GM18873 (cell line): ENCODE results near the gene ARFGEF2.
"Not testable (repeated sequence)": the region's sequence is repeated elsewhere in the genome, so short reads cannot be mapped to it uniquely, and the experiment has no call there.

Source experiments
- ATAC-seq: cut with Tn5 transposase; IDR thresholded peaks from one replicate; pipeline ENCODE4 v1.9.1; 2021; ENCODE audit warnings: mild to moderate bottlenecking, moderate library complexity, moderate number of reproducible peaks; ENCODE audit not compliant: unreplicated experiment, low FRiP score

Gene ARFGEF2

DNA sequence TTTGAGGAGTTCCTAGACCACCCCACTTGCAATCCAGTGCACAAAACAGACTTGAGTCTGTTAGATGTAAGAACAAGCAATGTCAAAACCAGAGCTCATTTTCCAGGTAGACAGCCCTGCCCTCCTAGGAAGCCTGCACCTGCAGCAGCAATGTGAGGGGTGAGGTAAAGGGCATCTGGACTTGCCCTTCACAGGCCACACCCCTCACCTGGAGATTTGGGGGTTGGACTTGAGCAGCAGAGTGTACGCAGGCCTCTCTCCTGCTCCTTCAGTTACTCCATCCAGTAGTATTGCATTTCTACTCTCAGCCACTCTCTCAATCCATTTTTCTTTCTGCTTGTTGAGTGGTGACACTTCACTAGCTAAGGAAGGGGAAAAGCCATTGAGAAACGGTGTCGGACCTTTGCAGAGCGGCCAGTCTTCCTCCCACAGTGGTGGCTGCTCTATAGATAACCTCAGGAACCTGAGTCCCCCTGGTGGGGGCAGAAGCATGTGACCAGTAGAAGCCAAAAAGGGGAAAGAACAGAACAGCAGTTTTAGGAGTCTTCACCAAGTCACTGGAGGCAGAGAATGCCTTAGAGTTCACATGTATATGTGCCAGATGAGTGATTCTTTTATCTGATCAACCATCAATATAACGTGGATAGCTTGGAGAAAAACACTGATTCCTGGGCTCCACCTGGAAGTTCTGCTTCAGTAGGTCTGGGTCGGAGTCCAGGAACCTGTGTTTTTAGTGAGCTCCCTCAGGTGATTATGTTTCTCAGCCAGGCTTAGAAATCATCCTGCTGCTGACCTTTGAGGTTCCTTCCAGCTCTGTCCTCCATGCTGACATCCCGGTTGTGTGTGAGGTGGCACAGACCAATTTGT is 28.0 kb downstream of the ARFGEF2 start:
- ATAC-seq, result no peak

DNA sequence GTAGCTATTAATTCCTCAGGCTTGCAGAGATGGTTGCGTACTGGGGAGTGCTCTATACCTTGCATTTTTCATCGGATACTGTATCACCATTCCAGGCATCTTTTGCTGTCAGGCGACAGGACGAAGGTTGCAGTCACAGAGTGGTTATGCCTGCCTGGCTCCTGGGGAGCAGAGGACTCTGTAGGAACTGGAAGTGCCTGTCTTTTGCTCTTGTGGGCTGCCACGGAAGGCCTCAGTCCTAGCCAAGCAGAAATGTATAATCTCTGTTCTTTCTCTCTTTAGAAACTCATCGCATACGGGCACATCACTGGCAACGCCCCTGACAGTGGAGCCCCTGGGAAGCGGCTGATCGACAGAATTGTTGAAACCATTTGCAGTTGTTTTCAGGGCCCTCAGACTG is 29.5 kb downstream of the ARFGEF2 start:
- ATAC-seq, result no peak

DNA sequence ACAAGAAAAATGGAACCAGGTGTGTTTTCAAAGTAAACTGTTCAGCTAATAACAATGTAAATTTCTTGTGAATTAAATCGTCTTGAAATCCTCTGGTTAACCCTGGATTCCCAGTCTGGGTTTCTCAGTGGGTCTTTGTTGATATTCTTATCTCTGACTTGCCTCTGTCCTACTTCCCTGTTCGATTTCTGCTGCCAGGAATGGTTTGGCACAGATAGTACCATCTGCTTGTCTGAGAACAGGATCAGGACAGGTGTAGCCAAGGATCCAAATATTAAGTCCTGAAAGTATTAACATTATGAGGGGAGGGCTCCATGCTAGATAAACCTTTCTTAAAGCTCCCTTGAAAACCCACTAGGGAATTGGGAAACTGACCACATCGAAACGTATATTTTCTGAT is 30.1 kb downstream of the ARFGEF2 start:
- ATAC-seq, result no peak

DNA sequence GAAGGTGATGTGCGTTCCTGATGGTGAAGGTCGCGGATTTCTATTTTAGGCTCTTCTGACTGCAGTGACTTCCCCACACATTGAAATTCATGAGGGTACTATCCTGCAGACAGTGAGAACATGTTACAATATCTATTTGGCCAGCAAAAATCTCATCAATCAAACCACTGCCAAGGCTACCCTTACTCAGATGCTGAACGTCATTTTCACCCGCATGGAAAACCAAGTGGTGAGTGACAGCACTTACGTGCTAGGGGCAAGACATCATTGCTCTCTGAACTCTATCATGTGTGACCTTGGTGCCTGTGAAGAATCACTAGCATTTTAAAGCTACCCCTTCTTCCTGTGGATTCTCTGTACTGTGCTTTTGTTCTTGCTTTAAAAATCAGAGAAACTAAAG is 31.1 kb downstream of the ARFGEF2 start:
- no peak for ATAC-seq

DNA sequence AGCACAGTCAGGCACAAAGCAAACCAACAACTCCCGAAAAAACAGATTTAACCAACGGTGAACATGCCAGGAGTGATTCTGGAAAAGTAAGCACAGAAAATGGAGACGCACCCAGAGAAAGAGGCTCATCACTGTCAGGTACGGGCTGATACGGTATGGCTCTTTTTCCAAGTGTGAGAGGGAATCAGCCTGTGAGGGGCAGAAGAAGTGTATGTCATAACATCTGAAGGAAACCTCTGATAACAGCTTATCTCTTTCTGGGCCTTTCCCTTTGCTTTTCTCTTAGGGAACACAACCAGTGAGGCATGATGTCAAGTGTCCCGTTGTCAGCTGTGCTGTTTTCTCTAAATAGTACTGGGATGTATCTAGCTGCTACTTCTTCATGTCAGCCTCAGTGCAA is 32.1 kb downstream of the ARFGEF2 start:
- no peak for ATAC-seq

DNA sequence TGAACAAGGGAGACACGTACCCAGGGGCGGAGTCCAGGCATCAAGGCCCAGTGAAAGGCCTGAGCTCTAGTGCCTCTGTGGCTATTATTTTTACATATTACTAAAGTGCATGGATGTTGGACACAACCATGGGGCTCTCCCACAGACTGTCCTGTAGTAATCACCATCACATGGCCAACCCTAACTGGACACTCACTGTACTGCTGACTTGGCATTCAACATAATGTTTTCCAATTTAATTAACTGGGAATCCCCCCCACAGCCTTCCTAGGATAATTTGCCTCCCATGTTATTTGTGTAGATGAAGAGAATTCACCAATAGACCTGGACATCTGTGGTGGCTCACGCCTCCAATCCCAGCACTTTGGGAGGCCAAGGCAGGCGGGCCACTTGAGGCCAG is 34.5 kb downstream of the ARFGEF2 start:
- ATAC-seq, result no peak

DNA sequence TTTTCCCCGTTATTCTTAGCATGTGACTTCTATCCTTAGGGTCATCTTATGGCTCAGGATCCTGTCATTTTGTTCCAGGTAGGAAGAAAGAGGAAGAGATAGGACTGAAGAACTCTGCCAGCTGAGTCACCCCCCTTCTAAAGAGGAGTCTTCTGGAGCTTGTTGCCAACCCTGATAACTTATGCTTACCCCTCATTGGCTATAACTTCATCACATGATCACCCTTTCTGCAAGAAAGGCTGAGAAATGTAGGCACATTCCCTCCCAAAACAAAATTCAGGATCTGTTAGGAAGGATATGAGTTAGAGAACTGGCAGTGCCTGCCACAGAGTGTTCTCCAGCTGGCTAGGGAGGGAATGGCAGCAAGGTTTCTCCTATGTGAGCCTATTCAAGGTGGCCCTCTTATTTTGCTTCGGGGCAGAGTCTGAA is 35.6 kb downstream of the ARFGEF2 start:
- no peak for ATAC-seq

DNA sequence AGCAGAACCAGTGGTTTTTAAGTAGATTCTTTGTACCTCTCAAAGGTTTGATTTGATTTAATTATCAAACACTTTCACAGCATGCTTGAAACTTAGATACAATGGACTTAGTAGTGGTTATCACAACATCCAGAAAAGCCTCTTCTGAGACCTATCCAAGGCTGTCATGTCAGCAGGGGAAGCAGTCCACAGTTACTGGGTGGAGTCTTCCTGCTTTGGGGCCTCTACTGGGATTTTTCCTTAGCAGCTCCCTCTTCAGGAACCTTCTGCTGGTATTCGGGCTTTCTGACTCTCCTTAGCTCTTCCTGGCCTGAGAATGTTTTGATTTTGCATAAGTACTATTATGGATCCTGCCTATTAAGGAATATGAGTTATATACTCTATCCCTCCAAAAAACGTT is 36.0 kb downstream of the ARFGEF2 start:
- no peak for ATAC-seq

DNA sequence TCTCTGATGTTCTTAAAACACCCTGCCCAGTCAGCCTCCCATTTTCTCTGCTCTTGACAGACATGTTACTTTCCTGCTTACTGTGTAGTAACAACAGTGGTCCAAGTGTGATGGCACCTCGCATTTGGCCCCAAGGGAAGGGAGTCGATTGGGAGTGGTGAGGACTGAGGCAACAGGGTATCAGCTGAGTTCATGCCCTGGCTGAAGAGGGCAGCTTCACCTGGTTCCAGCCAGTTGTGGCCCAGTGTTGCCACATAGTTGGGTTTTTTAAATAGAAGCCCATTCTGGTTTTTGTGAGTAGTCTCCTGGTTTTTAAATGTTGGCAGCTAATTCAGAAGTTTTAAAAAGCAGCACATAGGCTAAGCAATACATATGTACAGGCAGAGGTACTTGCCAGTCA is 37.2 kb downstream of the ARFGEF2 start:
- no peak for ATAC-seq

DNA sequence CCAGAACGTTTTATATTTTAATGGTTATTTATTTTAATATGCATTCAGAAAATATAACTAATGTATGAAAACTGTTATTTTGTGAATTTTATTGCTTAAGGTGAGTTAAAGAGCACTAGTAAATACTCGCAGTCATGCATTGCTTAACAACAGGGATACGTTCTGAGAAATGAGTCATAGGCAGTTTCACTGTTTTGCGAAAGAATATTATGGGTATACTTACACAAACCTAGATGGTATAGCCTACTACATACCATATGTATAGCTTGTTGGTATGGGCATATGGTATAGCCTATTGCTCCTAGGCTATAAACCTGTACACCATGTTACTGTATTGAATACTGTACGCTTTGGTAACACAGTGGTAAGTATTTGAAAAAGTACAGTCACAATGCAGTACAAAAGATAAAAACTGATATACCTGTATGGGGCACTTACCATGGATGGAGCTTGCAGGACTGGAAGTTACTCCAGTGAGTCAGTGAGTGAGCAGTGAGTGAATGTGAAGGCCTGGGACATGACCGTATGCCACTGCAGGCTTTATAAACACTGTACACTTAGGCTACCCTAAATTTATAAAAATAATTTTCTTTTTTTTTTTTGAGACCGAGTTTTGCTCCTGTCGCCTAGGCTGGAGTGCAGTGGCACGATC is 38.5 kb downstream of the ARFGEF2 start:
- no peak for ATAC-seq

DNA sequence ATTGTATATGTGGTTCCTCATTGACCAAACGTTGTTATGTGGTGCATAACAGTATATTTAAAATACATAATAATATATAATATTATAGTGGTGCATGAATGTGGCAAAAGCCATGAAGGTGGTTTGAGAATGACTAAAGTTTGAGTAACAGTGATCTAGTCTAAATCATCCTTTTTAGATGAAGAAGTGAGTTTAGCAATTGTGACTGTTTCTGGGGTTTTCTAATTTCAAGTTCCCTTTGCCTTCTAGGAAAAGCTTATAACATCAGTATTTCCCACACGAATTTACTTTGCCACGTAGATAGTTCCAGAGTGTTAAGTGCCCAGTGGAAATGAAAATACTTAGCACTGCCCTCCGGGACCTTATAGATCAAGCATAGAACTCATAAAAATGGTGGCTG is 40.9 kb downstream of the ARFGEF2 start:
- ATAC-seq, result no peak

DNA sequence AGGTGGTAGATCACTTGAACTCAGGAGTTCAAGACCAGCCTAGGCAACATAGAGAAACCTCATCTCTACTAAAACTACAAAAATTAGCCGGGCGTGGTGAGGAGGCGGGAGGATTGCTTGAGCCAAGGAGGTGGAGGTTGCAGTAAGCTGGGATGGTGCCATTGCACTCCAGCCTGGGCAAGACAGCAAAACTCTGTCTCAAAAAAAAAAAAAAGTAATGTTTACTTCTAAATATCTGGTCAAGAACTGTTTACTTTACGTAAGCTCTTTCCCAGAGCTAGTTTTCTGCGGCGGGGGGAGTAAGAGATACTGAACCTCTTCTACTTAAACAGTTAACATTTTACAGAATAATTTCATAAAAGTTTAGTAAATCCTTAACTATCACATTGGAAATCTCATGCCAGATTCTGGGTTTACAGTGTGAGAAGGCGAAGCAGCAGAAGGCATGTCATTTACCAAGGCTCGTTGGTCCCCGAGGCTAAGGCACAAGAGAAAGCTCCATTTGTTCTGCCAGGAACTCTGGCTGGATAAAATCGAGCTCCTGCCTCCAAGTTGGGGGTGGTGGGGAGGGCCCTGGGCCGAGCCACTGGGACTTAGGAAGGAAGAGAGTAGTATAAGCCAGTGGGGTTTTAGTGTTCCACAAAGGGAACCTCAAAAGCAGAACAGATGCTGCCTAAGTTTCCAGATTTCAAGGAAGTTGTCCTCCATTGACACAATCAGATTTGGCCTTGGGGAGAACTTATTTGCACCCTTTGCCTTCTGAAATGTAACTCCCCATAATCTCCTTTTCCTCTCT is 41.7 kb downstream of the ARFGEF2 start:
- no peak for ATAC-seq

DNA sequence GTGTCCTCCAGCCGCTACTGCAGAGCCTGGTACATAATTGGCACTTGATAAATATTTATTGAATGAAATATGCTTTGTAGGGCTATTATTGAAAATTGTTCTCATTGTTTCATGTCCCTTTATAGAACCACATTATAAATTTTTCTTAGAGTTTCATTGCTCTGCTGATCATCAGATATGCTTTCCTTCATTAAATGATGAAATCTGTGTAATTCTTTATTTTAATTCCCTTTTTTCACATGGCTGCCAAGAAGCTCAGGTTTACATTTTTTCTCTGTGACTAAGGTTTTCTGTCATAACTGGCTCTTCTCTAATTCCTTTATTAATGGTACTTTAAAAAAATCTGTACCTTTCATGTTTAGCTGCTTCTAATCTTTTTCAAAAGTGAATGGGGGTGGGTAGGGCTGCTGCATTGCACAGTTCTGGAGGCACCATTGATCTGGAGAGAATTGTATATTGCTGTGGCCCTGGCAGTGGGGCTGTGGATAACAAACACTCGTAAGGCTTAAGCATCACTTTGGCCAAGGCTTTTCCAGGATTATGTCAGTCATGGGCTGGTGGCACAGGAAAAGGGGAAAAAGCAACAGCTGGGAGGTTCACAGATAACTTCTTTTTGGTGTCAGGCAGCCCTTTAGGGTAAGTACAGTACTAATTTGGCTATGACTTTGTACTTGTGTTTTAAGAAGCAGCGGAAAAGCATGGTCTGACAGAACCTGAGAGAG is 43.8 kb downstream of the ARFGEF2 start:
- ATAC-seq, result no peak

DNA sequence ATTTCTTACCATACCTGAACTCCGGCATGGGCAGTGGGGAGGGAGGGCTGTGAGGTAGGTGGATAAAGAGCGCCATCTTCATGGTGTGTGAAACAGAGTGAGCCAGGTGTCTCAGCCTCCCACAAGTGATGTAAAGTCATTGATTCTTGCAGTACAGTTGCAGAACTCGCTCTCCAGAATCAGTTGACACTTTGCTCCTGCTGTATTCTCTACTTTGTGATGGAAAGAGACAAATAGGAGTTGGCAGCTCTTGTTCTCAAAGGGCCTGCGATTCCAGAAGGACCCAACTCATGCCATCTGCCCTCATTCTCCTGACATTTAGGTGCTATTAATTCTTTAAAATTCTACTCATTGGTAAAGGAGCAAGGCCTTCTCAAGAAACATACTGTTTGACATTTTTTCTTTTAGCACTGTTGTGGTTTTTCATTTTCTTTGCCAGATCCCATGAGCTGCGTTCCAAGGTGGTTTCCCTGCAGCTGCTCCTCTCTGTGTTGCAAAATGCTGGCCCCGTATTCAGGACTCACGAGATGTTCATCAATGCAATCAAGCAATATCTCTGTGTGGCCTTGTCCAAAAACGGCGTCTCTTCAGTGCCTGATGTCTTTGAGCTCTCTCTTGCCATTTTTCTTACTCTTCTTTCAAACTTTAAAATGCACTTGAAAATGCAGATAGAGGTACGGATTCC is 49.3 kb downstream of the ARFGEF2 start:
- ATAC-seq, result no peak

DNA sequence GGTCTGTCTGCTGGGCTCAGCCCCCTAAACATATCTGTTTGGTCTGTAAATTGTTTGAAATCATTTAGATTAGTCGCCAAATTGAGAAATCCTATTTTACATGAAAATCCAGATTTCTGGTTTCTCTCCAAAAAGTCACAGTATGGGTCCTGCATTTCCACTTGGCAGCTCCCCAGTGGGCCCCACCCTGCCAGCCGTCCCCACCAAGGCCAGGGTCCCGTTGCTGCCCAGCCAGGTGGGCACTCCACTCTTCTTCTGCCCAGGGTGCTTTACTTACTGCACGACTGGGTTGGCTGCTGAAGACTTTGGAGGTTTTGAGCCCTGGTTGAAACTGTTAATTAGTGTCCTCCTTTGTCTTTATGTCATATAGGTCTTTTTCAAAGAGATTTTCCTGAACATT is 50.4 kb downstream of the ARFGEF2 start:
- ATAC-seq, result no peak

DNA sequence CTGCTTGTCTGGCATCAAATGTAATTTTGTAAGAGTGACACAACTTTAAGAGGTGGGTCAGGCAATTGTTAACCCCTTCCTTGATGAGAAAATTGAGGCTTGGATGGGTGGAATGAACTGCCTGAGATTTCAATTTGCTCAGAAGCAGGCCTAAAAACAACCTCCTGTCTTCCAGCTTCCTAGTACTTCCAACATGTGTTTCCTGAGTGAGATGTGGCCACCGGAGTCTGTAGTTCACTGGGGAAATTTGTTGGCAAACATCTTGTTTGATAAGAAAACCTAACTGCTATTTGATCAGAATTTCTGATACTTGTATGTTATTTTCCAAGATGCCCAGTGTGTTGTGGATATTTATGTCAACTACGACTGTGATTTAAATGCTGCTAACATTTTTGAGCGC is 51.3 kb downstream of the ARFGEF2 start:
- ATAC-seq, result no peak

DNA sequence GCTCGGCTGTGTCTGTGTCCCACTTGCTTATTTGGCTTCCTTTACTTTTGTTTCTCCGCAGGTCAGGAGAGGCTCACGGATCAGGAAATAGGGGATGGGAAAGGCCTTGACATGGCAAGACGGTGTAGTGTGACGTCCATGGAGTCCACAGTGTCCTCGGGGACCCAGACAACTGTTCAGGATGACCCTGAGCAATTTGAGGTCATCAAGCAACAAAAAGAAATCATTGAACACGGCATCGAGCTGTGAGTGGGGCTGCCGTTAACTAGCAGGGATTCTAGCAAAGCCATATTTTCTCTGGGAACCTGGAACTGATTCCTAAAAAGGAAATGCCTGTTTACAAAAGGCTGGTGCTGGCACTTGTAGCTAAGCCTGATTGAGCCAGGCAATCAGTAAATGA is 54.4 kb downstream of the ARFGEF2 start:
- no peak for ATAC-seq

DNA sequence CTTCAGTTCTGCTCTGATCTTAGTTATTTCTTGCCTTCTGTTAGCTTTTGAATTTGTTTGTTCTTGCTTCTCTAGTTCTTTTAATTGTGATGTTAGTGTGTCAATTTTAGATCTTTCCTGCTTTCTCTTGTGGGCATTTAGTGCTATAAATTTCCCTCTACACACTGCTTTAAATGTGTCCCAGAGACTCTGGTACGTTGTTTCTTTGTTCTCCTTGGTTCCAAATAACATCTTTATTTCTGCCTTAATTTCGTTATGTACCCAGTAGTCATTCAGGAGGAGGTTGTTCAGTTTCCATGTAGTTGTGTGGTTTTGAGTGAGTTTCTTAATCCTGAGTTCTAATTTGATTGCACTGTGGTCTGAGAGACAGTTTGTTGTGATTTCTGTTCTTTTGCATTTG is 58.5 kb downstream of the ARFGEF2 start:
- ATAC-seq, result not testable (repeated sequence)

DNA sequence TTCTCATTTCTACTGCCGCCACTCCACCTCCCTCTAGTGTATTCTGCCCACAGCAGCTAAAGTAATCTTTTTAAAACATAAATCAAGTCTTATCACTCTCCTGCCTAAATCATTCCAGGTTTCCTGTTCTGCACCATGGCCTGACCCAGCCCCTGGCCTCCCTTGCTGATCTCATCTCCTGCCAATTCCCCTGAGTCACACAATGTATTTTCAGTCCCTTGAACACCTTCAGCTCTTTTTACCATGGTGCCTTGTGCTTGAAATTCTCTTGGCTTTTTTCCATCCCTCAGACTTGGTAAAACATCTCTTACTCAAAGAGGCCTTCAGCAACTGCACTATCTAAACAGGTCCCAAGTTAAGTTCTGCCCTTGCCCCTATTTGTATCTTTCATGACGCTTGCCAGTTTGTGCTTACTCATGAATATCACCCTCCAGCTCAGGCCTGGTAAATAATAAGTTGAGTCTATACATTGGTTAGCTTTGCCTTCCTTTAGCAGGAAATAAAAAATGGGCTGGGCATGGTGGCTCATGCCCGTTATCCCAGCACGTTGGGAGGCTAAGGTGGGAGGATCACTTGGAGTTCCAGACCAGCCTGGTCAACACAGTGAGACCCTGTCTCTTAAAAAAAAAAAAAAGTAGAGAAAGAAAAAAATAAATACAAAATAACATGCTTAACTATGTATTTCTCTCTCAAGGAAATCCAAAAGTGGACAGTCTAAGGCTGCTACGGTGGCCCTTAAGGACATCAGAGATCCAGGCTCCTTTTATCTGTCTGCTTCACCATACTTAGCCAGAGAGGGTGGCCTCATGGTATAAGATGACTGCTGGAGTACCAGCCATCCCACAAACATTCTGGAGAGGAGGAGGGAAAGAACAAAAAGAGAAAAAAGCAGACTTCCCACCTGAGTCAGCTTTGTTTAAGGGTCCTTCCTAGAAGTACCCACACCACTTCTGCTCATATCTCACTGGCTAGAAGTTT is 62.2 kb downstream of the ARFGEF2 start:
- ATAC-seq, result no peak
